Keratinocyte (primary cell): ENCODE data around the gene AKAP13.

ENCODE experiments used
- CTCF ChIP-seq, 3 experiments: IDR thresholded peaks in 1 of 3; conservative IDR thresholded peaks in 1 of 3; optimal IDR thresholded peaks in 1 of 3; 2 replicates in 2 of 3; 3 replicates in 1 of 3; pipeline versions ENCODE3 to v1.5.1; 2011; ENCODE audit warnings: low read length in 3 of 3, mild to moderate bottlenecking in 3 of 3, moderate library complexity in 2 of 3, control low read depth in 1 of 3, inconsistent platforms in 1 of 3; ENCODE audit not compliant: insufficient read depth in 2 of 3; ENCODE audit errors: extremely low read depth in 1 of 3
- EZH2 ChIP-seq: IDR thresholded peaks from one replicate; pipeline ENCODE4 v1.6.1; 2012; ENCODE audit warnings: inconsistent platforms, mild to moderate bottlenecking, low read length, moderate library complexity

GRCh38 chr15:85627213-85627935, 247.0 kb downstream of the AKAP13 start:
- TF ChIP-seq EZH2 (no peak), CTCF (optimal IDR thresholded peaks at IDR 0.05 in 1 of 3, IDR thresholded peaks at IDR 0.05 in 1 of 3, conservative IDR thresholded peaks at IDR 0.05 in 1 of 3; ENCODE audit: extremely low read depth in 1 of 3, insufficient read depth in 2 of 3, low read length in 3 of 3) (no peak)
